GM19099 (cell line): ENCODE data around the gene CNIH2.

Source experiments
- POLR2A ChIP-seq: IDR thresholded peaks from 3 replicates; pipeline ENCODE4 v1.6.1; 2011; ENCODE audit warnings: low read depth; ENCODE audit not compliant: insufficient read length; ENCODE audit errors: extremely low read depth

Gene CNIH2

DNA sequence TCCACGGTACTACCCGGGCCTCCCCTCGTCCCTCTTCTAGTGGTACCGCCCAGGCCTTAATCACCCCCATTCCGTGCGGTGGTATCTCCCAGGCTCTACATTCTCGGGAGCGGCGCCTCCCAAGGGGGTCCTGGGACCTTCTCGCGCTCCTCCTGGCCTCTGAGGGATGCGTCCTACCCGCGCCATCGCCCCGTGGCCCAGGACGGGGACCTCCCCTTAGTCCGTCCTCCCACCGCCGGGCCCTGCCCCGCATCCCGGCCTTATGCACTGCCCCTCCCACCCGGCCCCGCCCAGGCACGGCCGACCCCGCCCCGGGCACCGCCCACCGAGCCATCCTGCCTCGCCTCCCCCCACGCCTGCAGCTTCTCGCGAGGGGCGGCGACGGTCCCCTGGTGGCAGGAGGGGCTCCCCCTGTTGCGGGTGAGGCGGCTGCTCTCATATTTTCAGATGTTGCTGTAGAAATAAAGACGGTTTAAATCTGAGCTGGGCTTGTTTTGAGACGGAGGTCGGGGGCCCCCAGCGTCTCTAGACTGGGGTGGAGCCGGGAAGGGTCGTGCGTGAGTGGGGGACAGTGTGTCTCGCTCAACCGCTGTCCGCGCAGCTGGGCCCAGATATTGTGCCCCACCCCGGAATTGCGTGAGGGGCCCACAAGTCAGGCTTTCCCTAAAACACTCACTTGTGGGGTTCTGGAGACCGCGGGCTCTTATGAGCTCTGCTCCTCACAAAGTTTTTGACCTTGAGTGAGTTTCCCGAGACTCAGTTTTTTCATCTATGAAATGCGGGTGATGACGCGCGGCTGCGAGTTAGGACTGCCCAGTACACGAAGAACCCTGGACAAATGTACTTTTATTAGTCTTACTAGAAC lies 10.4 kb upstream of the CNIH2 start:
- TF ChIP-seq POLR2A: peak; percentile 17

DNA sequence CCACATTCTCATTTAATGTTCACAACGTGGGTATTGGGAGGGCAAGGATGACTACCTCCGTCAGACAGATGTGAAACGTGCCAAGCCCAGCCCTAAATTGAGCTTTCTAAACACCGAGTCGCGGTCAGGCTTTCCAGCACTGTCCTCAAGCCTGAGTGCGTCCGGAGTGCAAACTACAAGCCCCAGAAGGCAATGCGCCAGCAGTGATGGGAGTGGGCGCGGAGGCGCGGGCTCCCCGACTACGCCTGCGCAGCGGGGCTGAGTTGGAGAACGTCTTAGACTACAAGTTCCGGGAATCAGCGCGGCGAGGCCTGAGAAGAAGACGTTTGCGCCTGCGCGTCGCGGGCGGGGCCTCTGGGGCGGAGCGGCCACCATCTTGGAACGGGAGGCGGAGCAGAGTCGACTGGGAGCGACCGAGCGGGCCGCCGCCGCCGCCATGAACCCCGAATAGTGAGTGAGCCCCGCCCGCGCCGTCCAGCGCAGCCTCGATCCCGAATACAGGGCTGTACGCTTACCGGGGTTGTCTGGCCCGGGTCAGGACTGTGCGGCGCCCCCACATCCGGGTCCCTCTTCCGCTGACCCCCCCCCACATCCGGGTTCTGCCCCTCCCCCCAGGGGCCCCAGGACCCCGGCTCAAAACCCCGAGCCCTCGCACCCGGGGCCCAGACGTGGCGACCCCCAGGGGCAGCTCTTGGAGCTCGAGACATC lies 9.6 kb upstream of the CNIH2 start, which contains the start of gene RAB1B:
Gene RAB1B (plus strand): TSS at position 396 of the 708 bp plus-strand sequence. CDS start 41 bp downstream, at position 437.
- peak; percentile 69 for TF ChIP-seq POLR2A

DNA sequence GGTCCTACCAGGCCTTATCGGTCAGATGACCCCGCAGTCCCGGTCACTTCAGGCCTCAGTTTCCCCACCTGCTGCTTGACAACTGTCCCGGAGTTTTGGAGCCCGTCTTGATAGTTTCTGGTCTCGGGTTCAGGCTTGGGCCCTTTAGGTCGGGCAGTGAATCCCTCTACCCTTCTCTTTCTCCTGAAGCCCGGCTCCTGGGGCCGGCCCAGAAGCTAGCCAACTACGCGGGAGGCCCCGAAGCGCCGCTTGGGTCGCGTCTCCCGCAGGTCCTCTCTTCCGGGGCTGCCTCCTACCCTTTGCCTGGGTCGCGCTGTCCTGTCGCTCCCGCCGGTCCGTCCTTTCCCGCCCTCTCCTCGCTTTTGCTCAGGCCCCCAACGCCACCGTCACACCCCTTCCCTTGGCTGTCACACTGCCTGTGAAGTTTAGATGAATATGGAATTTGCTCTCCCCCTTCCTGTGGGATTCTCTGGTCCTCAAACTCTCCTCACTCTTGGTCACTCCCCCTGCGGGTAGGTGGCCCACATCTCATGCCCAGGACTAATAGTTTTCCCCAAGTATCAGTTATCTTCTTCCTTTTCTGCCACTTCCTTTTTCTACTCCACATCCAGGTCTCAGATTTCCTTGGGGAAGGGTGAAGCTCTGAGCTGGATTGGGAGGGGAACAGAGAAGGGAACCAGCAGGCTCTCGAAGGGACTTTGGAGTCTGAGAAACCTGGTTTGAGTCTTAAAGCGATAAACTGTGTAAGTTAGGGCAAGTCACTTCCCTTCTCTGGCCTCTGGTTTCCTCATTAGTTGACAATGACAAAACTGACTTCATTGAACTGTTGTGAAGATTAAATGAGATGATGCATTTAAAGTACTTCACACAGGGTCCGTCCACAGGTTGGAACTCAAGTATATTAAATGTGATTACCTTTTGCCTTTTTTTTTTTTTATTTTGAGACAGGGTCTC lies 8.7 kb upstream of the CNIH2 start:
- peak; percentile 15 for TF ChIP-seq POLR2A

DNA sequence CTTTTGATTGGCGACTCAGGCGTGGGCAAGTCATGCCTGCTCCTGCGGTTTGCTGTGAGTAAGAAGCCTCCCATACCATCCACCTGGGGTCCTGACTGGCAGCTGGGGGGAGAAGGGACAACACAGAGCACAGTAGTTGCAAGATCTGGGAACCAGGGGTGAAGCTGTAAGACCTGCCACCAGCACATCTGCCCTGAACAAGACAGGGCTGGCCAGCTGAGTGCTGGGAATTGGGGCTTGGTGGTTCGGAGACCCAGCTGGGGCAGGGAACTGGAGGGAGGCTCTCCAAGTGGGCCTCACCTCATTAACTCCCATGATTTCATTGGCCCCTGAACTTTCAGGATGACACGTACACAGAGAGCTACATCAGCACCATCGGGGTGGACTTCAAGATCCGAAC lies 6.2 kb upstream of the CNIH2 start:
- no peak for TF ChIP-seq POLR2A

DNA sequence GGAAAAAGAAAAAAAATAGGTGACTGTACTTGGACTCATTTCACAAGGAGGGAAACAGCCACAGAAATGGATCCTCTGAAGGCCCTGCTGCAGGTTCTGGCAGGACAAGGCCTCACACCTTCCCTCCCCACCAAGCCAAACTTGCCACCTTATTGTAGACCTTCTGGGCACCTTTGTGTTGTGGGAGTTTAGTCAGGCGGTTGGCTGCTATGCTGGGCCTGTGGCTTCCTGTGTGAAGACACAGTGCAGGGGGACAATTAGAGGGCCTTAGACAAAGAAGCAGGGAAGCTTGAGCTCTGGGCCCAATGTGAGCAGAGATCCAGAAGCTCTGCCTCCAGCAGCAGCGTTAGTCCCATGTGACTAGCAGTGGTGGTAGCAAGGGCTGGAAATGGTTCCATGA lies 5.4 kb upstream of the CNIH2 start:
- TF ChIP-seq POLR2A: no peak

DNA sequence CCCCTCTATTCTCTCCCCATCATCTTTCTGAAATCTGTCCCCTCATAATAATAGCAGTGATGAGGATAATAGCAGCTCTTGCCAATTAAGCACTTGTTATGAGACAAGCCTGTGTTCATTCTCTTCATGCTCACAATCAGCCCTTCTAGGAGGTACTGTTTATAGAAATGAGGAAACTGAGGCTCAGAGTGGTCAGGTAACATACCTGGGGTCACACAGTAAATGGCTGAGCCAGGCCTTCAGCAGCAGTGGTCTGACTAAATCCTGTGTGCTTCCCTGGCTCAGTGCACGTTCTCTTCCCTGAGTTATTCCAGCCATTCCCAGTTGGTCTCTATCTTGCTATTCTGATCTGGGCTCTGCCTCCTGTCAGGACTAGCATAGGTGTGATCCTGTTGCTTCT lies 3.8 kb upstream of the CNIH2 start:
- TF ChIP-seq POLR2A: no peak

DNA sequence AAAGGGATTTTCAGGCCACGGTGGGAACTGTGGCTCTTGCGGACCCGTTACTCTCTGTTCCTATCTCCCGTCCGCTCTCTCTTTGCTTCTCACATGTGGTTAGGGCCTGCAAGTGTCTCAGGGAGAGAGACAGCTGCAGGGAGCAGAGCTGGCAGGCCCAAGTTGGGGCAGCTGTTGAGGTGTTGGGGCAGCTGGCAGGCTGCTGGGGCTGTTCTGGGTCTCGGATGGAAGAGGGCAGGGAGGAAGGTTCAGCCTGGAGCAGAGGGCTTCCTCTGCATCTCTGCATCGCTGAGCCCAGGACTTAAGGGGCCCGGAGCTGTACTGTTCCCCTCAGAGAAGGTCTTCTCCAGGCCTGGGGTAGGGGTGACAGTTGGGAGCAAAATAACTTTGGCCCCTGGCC lies 2.6 kb upstream of the CNIH2 start:
- no peak for TF ChIP-seq POLR2A

DNA sequence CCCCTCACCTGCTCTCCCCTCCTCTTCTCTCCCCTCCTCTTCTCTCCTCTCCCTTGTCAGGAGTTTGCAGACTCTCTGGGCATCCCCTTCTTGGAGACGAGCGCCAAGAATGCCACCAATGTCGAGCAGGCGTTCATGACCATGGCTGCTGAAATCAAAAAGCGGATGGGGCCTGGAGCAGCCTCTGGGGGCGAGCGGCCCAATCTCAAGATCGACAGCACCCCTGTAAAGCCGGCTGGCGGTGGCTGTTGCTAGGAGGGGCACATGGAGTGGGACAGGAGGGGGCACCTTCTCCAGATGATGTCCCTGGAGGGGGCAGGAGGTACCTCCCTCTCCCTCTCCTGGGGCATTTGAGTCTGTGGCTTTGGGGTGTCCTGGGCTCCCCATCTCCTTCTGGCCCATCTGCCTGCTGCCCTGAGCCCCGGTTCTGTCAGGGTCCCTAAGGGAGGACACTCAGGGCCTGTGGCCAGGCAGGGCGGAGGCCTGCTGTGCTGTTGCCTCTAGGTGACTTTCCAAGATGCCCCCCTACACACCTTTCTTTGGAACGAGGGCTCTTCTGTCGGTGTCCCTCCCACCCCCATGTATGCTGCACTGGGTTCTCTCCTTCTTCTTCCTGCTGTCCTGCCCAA lies 1.9 kb upstream of the CNIH2 start:
- no peak for TF ChIP-seq POLR2A

DNA sequence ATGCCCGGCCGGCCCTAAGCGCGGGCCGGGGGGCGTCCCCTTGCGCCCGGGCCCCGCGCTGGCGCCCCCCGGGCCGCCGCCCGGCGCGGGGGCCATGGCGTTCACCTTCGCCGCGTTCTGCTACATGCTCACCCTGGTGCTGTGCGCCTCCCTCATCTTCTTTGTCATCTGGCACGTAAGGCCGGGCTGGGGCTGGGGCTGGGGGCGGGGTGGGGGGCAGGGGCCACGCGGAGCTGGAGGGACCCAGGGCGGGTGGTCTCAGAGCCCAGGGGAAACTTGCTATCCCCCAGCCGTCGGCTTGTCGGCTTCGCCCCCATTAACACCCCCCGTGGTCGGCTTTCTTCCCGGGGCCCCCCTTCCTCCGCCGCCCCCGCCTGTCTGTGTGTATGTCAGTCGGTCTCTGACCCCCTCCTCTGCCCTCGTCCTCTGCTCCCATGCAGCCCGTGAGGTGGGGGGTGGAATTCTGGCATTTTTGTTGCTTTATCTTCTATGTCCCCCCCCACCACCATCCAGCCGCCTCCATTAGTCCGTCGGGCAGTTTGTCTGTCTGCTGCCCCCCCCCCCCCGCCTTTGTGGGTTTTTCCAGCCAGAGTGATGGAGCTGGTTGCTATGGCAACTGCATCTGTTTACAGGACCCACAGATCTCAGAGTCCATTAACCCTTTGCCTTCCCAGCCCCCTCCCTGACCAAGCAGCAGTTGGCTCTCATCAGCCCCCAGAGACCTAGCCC lies 552 bp downstream of the CNIH2 start:
- TF ChIP-seq POLR2A: no peak

DNA sequence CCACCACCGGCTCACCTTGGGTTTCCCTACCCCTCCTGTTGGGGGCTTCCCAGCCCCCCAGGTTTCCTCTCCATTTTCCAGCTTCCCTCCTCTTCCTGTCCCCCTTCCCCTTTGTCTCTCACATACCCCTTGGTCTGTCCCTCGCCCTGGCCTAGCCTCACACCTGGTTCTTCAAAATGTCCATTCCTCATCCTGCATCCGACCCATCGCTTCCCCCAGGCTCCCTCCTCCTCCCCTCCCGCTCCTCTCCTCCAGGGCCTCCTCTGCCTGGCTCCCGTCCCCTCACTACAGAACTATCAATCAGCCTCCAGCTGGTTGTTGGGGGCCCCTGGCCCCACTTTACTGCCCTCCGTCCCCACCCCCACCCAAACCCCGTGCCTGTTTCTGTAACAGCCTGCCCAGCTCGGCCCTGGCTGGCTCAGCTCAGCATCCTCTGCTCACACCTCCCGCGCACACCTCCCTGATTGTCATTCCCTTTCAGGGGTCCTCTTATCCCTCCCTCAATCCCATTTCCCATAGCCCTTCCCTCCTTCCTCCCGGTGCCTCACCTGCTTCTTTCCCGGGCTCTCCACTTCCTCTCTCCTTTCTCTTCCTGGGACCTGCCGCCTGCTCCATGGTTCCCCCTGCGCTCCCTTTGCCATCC lies 1.2 kb downstream of the CNIH2 start:
- TF ChIP-seq POLR2A: no peak

DNA sequence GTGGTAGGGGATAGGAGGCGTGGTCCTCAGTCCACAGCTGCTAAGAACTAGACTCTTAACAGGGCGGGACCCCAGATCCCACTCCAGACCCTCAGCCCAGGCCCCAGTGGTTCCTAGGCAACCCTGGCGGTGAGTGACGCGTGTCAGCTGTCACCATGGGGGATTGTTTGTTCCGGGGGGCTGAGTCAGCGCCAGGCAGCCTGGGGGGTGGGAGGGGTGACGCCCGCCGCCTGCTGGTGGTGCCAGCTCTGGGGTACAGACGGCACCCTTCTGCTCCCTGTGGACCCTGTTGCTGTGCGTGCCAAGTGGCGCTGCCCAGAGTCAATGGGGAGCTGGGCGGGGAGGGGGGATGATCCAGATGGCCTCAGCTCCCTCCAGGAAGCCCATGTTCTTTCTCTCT lies 2.5 kb downstream of the CNIH2 start:
- no peak for TF ChIP-seq POLR2A

DNA sequence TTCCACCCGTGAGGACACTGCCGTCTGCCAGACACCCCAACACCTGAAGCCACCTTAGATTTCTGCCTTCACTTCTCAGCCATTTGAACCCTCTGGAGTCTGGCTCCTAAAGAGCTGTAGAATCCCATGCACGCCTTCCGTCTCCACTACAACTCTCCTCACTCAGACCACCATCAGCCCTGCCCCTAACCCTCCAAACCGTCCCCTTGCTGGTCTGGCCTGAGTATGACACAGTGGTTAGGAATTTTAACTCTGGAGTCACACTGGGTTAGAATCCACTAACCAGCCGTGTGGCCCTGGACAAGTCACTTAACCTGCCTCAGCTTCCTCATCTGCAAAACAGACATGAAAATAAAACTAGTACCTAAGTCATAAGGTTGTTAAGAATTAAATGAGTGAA lies 3.0 kb downstream of the CNIH2 start:
- no peak for TF ChIP-seq POLR2A

DNA sequence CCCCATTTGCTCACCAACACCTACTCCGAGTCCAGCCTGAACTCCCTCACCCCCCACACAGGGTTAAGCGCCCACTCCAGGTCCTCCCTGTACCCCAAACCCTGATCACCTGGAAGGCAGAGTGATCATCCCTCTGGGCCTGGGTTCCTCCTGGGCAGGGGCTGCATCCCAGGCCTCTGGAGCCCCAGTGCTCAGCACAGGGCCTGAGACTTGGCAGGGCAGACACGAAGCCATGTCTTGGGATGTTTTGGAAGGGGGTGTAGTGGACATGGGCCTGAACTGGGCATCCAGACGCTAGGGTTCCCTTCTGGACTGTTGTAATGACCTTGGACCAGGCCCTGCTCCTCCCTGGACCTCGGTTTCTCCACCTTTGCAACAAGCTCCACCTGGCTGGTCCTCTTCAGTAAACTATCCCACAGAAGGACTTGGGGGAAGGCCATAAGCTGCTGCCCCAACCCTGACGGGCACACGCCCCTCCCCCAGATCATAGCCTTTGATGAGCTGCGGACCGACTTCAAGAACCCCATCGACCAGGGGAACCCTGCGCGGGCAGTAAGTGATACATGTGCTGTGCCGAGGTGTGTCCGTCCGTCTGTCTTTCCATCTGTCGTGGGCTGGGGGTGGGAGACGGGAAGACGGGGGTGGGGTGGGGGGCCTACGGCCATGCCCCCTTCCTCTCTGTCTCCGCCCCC lies 3.9 kb downstream of the CNIH2 start:
- no peak for TF ChIP-seq POLR2A
